Fibroblast of skin of back (primary cell): Measurements from ENCODE around the gene KCNK16.

Experiments used
- DNase-seq: peaks from one replicate; pipeline ENCODE4 v3.0.0-alpha.2; 2013

The KCNK16 gene

GRCh38 chr6:39341937-39342336 lies 19.4 kb upstream of the KCNK16 start:
- no peak for DNase-seq

GRCh38 chr6:39341352-39341751 lies 18.9 kb upstream of the KCNK16 start:
- DNase-seq: no peak

GRCh38 chr6:39339868-39340550 lies 17.5 kb upstream of the KCNK16 start:
- no peak for DNase-seq

GRCh38 chr6:39339096-39339867 lies 16.8 kb upstream of the KCNK16 start:
- DNase-seq: no peak

- DNase-seq: no peak
These were observed 15.9 kb upstream of the KCNK16 start for GRCh38 chr6:39338397-39338796.

- peak; percentile 46 for DNase-seq
These were observed 13.5 kb upstream of the KCNK16 start for GRCh38 chr6:39335780-39336545.

- DNase-seq: no peak
These were observed 11.3 kb upstream of the KCNK16 start for GRCh38 chr6:39333644-39334438.

GRCh38 chr6:39330476-39330875 lies 8.0 kb upstream of the KCNK16 start:
- no peak for DNase-seq

GRCh38 chr6:39330057-39330456 lies 7.6 kb upstream of the KCNK16 start:
- no peak for DNase-seq

GRCh38 chr6:39328066-39328465 lies 5.6 kb upstream of the KCNK16 start:
- no peak for DNase-seq

- no peak for DNase-seq
These were observed 5.0 kb upstream of the KCNK16 start for GRCh38 chr6:39327507-39327906.

GRCh38 chr6:39321761-39322160 lies 741 bp downstream of the KCNK16 start:
- DNase-seq: no peak

- no peak for DNase-seq
These were observed 2.0 kb downstream of the KCNK16 start for GRCh38 chr6:39320363-39320984.

- DNase-seq: no peak
These were observed 2.7 kb downstream of the KCNK16 start for GRCh38 chr6:39319621-39320362.

- DNase-seq: no peak
These were observed 5.2 kb downstream of the KCNK16 start for GRCh38 chr6:39317256-39317655.

- DNase-seq: no peak
These were observed 8.2 kb downstream of the KCNK16 start, which contains the start of gene KCNK17 for GRCh38 chr6:39314273-39314795. TSS of gene KCNK17 (minus strand) at chr6:39314419. CDS start at chr6:39314320, 99 bp downstream.

GRCh38 chr6:39313526-39314272 lies 8.8 kb downstream of the KCNK16 start:
- no peak for DNase-seq

- no peak for DNase-seq
These were observed 9.5 kb downstream of the KCNK16 start for GRCh38 chr6:39312912-39313525.

- no peak for DNase-seq
These were observed 12.0 kb downstream of the KCNK16 start for GRCh38 chr6:39310542-39310941.
